AG10803 (cell line): ENCODE results near the gene PSMD3.
A peak's percentile ranks its signal among the peaks of the same experiment; 100 is the strongest.
"Not testable (repeated sequence)": the region's sequence is repeated elsewhere in the genome, so short reads cannot be mapped to it uniquely, and the experiment has no call there.

Experiments used
- DNase-seq: peaks from one replicate; pipeline ENCODE4 v3.0.0; 2010; ENCODE audit warnings: low read depth
- H3K4me3 ChIP-seq: 2 replicates; pipeline ENCODE4 v1.5.1; 2011; ENCODE audit warnings: mild to moderate bottlenecking, low read length, control low read depth
- TF ChIP-seq, protein P1 (sequence below): conservative IDR thresholded peaks from 2 replicates; pipeline ENCODE4 v1.5.1; 2011; ENCODE audit warnings: mild to moderate bottlenecking, low read length, control low read depth, inconsistent platforms

Gene PSMD3

DNA sequence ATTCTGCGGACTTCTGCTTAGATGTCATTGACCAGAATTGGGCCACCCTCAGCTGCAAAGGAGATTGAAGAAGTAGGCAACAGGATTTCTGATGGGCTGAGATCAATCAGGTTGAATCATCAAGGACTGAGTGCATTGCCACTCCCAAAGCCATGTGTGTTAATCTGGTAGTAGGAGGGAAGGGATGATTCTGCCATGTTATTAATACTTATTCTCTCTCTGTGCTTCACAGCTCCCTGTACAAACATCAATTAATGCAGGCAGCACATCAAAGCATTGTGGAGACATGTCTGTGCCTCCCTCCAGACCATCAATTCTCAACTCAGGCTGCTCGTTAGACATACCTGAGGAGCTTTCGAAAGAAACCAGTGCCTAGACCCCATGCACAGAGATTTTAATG lies 41.5 kb upstream of the PSMD3 start:
- TF ChIP-seq, protein P1, sequence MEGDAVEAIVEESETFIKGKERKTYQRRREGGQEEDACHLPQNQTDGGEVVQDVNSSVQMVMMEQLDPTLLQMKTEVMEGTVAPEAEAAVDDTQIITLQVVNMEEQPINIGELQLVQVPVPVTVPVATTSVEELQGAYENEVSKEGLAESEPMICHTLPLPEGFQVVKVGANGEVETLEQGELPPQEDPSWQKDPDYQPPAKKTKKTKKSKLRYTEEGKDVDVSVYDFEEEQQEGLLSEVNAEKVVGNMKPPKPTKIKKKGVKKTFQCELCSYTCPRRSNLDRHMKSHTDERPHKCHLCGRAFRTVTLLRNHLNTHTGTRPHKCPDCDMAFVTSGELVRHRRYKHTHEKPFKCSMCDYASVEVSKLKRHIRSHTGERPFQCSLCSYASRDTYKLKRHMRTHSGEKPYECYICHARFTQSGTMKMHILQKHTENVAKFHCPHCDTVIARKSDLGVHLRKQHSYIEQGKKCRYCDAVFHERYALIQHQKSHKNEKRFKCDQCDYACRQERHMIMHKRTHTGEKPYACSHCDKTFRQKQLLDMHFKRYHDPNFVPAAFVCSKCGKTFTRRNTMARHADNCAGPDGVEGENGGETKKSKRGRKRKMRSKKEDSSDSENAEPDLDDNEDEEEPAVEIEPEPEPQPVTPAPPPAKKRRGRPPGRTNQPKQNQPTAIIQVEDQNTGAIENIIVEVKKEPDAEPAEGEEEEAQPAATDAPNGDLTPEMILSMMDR, result no peak
- DNase-seq, result no peak
- H3K4me3 ChIP-seq, result no peak overlapping the region

DNA sequence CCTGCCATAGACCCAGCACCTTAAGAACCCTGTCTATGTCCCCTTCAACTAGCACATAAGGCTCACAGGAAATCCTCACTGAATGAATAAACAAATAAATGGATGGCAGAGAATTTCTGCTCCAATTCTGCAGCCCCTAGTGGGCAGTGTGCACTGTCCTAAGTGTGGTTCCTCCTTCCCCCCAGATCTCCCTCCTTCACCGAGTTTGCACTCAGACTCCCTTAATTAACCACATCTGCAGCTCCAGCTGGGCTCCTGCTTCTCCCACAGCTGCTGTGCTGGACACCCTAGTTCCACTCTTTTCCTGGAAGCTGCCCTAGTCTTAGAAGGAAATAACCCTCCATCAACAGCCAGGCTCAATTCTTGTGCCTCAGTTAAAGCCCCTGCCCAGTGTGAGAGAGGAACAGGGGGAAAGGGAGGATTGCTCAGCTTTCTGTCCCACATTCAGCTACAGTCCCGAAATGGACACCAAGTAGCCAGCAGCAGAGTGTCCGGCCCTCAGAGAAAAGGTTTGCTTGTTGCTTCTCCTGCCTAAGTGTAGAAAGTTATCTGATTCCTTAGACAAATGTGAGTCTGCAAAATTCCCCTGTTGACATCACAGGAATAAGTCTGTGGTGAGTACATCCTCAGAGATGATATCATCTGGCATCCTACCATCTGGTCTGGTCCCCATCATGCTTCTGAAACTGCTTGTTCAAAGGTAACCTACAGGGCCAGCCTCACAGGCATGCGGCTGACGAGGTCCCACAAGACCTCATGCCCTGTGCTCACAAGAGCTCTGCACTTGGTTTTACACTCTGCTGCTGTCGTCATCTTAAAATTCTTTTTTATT lies 40.8 kb upstream of the PSMD3 start:
- H3K4me3 ChIP-seq, result peak overlapping the region; percentile 10
- TF ChIP-seq, protein P1, result peak; percentile 76
- DNase-seq, result peak; percentile 89

DNA sequence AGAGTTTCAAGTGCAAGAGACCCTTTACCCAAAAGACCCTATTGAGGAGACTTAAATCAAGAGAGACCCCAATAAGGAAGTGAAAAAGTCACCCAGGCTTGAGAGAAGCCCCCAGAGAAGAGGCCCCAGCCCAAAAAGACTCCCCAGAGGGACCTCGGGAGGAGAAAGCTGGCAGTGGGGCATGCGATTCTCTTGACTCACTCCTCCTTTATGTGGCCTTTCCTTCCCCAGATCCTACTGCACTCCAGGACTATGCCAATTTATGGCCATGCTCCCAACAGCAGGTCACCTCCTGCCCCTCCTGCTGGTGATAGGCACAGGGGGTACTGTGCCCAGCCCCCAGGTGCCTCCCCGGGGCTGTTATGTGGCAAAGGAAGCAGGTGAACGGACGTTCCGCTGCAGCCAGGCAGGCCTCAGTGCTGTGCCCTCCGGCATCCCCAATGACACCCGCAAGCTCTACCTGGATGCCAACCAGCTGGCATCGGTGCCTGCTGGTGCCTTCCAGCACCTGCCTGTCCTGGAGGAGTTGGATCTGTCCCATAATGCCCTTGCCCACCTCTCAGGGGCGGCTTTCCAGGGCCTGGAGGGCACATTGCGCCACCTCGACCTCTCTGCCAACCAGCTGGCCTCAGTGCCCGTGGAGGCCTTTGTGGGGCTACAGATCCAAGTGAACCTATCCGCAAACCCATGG lies 36.8 kb upstream of the PSMD3 start:
- no peak for DNase-seq
- TF ChIP-seq, protein P1, result no peak
- H3K4me3 ChIP-seq, result no peak overlapping the region

DNA sequence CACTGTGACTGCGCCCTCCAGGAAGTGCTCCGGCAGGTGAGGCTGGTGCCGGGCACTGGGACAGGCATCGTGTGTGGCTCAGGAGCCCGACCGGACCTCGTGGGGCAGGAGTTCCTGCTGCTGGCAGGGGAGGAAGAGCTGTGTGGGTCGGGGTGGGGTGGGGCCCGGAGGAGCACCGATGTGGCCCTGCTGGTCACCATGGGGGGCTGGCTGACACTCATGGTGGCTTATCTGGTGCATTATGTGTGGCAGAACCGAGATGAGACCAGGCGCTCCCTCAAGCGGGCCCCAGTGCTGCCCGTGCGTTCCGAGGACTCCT lies 36.3 kb upstream of the PSMD3 start:
- TF ChIP-seq, protein P1, result no peak
- H3K4me3 ChIP-seq, result no peak overlapping the region
- no peak for DNase-seq

DNA sequence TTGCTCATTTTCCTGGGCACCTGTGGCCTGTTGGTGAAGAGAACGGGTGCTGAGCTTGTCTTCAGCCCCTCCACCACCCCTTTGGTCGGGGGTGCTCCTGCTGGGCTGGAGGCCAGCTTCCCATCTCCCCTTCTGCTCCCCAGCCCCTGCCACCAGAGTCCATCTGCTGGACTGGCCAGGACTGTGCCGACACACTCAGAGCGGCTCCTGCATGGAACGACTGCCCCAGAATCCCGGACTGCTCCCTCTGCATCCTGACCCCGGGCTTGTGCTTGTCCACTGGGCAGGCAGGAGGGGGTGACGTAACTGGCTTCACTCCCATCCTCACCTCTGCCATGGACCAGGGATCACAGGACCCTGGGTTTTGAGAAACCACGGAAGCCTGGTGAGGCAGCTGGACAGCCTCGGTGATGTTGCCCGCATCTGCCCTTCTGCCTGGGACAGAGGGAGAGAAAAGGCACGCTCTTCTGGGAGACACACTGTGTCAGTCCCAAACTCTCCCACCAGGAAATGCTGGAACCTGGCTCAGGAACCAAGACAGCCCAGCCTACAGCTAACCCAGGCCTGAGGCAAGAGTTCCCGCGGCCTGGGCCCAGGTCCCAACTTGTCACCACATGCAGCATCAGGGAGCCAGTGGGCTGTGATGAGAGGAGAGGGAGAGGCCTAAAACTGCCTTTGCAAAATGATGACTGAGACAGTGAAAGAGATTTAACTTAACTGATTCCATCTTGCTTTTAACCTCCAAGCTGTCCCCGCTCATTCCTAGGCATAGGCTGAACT lies 33.9 kb upstream of the PSMD3 start:
- no peak for DNase-seq
- no peak overlapping the region for H3K4me3 ChIP-seq
- TF ChIP-seq, protein P1, result no peak

DNA sequence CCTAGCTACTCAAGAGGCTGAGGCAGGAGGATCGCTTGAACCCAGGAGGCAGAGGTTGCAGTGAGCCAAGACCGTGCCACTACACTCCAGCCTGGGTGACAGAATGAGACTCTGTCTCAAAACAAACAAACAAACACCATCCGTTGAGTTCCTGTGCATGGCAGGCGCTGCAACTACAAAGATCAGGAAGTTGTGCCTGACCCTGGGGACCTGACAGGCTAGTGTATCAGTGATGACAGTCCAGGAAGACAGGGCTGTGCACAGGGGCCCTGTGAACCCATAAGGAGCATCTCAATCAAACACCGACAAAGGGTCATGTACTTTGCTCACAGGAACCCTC lies 32.1 kb upstream of the PSMD3 start:
- not testable (repeated sequence) for H3K4me3 ChIP-seq, DNase-seq

DNA sequence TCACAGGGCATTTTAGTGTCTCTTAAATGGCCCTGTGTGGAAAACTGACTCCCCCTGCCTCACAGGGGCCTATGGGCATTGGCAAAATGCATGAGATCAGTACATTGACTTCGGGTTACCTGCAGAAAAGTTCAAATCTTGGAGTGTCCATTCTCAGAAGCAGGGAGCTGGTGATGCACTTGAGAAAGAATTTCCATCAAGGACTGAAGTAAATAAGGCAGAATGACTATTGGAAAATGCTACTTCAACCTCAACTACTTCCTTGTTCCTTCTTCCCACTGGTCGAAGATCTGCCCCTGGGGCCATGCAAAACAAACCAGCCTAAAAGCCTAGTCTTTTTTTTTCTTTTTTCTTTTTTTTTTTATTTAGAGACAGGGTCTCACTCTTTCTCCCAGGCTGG lies 31.6 kb upstream of the PSMD3 start:
- no peak for DNase-seq
- TF ChIP-seq, protein P1, result no peak
- no peak overlapping the region for H3K4me3 ChIP-seq
